HepG2 (cell line): ENCODE measurements around the gene LTC4S. TPM values are rescaled to one million over a fixed set of nuclear protein-coding genes. Genes with fewer than 3 reads are reported as not detected.
A peak's percentile ranks its signal among the peaks of the same experiment; 100 is the strongest.

Experiments
- ATAC-seq: fragments of 200-7000 bp; cut with Tn5 transposase; 3 replicates; pipeline ENCODE4 v1.9.1; 2020; ENCODE audit warnings: mild to moderate bottlenecking, moderate library complexity
- BruUV-seq: library from RNA; stranded (reverse); fragments of 400-500 nt; replicated peaks from 2 replicates; lab custom pipeline; 2021; lab: Mats Ljungman, UMichigan
- CTCF ChIA-PET: fragments of 300-600 bp; formaldehyde crosslinking; extraction: SDS; loops from one replicate; lab custom pipeline; 2021; ENCODE audit warnings: low total read pairs, inconsistent platforms, low intra/inter-chr PET ratio; lab: Yijun Ruan, JAX
- POLR2A ChIA-PET: fragments of 350-600 bp; sonication (Branson Sonifier 250); formaldehyde crosslinking; loops from one replicate; lab custom pipeline; 2020; ENCODE audit warnings: antibody characterized with exemption, inconsistent platforms; lab: Yijun Ruan, JAX
- DNase-seq: peaks from one replicate; pipeline ENCODE4 v3.0.0-alpha.2; 2015; ENCODE audit warnings: low spot score
- FAIRE-seq: peaks from 3 replicates; lab custom pipeline; 2011; peaks lifted over from hg19 to GRCh38; lab: Jason Lieb, UNC
- H2AFZ ChIP-seq: one replicate; pipeline ENCODE4 v1.6.1; 2011; ENCODE audit warnings: low read length, inconsistent platforms
- H3K27ac ChIP-seq: fragments of 300-600 bp; 3 replicates; pipeline ENCODE4 v1.8.0; 2011; ENCODE audit warnings: mixed run types, mild to moderate bottlenecking, mixed read lengths, low read length, inconsistent platforms; ENCODE audit not compliant: insufficient read depth; ENCODE audit errors: extremely low read length
- H3K27me3 ChIP-seq, 2 experiments: fragments of 200-600 bp in 1 of 2; 2 replicates in 1 of 2; 3 replicates in 1 of 2; pipeline versions ENCODE4 v1.6.0 to v1.8.0; 2011; ENCODE audit warnings: low read length in 2 of 2, mild to moderate bottlenecking in 2 of 2, moderate library complexity in 2 of 2, inconsistent platforms in 1 of 2; ENCODE audit not compliant: insufficient read depth in 2 of 2, control insufficient read depth in 1 of 2
- H3K36me3 ChIP-seq, 2 experiments: fragments of 200-600 bp in 1 of 2; replicated peaks in 1 of 2; 2 replicates in 1 of 2; 3 replicates in 1 of 2; pipeline versions ENCODE4 v1.5.1 to v1.8.0; 2011; ENCODE audit warnings: low read length in 2 of 2, inconsistent platforms in 1 of 2; ENCODE audit not compliant: insufficient read depth in 2 of 2, control insufficient read depth in 1 of 2
- H3K4me1 ChIP-seq: 2 replicates; pipeline ENCODE4 v1.5.1; 2012; ENCODE audit warnings: low read length, inconsistent platforms; ENCODE audit not compliant: insufficient read depth
- H3K4me2 ChIP-seq: 2 replicates; pipeline ENCODE4 v1.6.0; 2011; ENCODE audit warnings: low read depth, low read length, inconsistent platforms
- H3K4me3 ChIP-seq, 3 experiments: fragments of 200-600 bp in 1 of 3; sonication (generic), shearing (Covaris generic) in 1 of 3; replicated peaks in 1 of 3; 2 replicates each; pipeline ENCODE4 v1.5.1; 2011 to 2016; ENCODE audit warnings: low read length in 3 of 3, inconsistent platforms in 2 of 3, low read depth in 2 of 3, mild to moderate bottlenecking in 2 of 3, control low read depth in 1 of 3, mixed read lengths in 1 of 3; ENCODE audit not compliant: insufficient read depth in 1 of 3
- H3K79me2 ChIP-seq: one replicate; pipeline ENCODE4 v1.6.1; 2011; ENCODE audit warnings: low read length, inconsistent platforms; ENCODE audit not compliant: insufficient read depth
- H3K9ac ChIP-seq: 2 replicates; pipeline ENCODE4 v1.6.0; 2011; ENCODE audit warnings: mild to moderate bottlenecking, low read depth, low read length, inconsistent platforms; ENCODE audit not compliant: insufficient read depth
- H3K9me3 ChIP-seq: 2 replicates; pipeline ENCODE4 v1.5.1; 2012; ENCODE audit warnings: mild to moderate bottlenecking, low read length
- H4K20me1 ChIP-seq: 2 replicates; pipeline ENCODE4 v1.6.0; 2011; ENCODE audit warnings: inconsistent platforms, mild to moderate bottlenecking, low read length, moderate library complexity; ENCODE audit not compliant: insufficient read depth
- HMG20B ChIP-seq: conservative IDR thresholded peaks from 2 replicates; pipeline ENCODE4 v1.6.1; 2016; ENCODE audit warnings: missing genetic modification reagents, missing compliant biosample characterization
- MEF2D ChIP-seq: sonication (generic); formaldehyde crosslinking; IDR thresholded peaks from 2 replicates; pipeline ENCODE4 v1.5.1; 2020; ENCODE audit warnings: mild to moderate bottlenecking, missing genetic modification reagents
- POLR2AphosphoS5 ChIP-seq: IDR thresholded peaks from 2 replicates; pipeline ENCODE4 v1.6.1; 2012; ENCODE audit warnings: low read depth, low read length
- POLR2G ChIP-seq: fragments of 200-400 bp; formaldehyde crosslinking; IDR thresholded peaks from 2 replicates; pipeline ENCODE4 v1.6.1; 2018; ENCODE audit warnings: mild to moderate bottlenecking, low read depth, low read length, moderate library complexity
- RBFOX2 ChIP-seq: fragments of 200-400 bp; formaldehyde crosslinking; IDR thresholded peaks from 2 replicates; pipeline ENCODE4 v1.6.1; 2017; ENCODE audit warnings: low read depth, mild to moderate bottlenecking, low read length
- WGBS: methylation state at CpG from one replicate; pipeline ENCODE4 v1.1.6; 2017; ENCODE audit warnings: low lambda C conversion rate; 5-methylcytosine and 5-hydroxymethylcytosine counted together
- in situ Hi-C: cut with HindIII; loops from 2 replicates; pipeline ENCODE4 v1.10.0; 2017; ENCODE audit warnings: low pct_unique_long_range_greater_than_20kb; ENCODE audit not compliant: extremely low pct_ligation_motif_present
- intact Hi-C: fragments of 100-400 bp; cut with micrococcal nuclease; formaldehyde crosslinking; loops from one replicate; pipeline ENCODE4 v1.10.0; 2022; ENCODE audit not compliant: unreplicated experiment
- polyA plus RNA-seq, 8 experiments: library from polyadenylated mRNA; depleted of rRNA in 3 of 8; stranded (reverse) in 7 of 8; unstranded in 1 of 8; fragments of >200 nt; fragmentation: Illumina TruSeq in 4 of 8; extraction: Trizol in 4 of 8; gene quantifications; 2 replicates each; pipeline versions ENCODE4 v1.2.1 to v1.2.3, GENCODE V29; 2011 to 2016; ENCODE audit warnings: low read depth in 4 of 8, missing spikeins in 1 of 8, mixed read lengths in 1 of 8; ENCODE audit not compliant: insufficient read depth in 1 of 8
- total RNA-seq, 5 experiments: library from RNA; depleted of rRNA; stranded (reverse); fragments of >200 nt; fragmentation: Illumina TruSeq; extraction: Trizol; gene quantifications; 2 replicates each; pipeline ENCODE4 v1.2.3, GENCODE V29; 2016; ENCODE audit warnings: low read depth in 1 of 5
- TF ChIP-seq, protein P1 (sequence below): sonication (generic); formaldehyde crosslinking; IDR thresholded peaks from 2 replicates; pipeline ENCODE4 v1.8.0; 2022; ENCODE audit warnings: low read depth, missing genetic modification reagents
- TF ChIP-seq, protein P2 (sequence below): IDR thresholded peaks from 2 replicates; pipeline ENCODE4 v1.6.1; 2012; ENCODE audit warnings: inconsistent platforms

The LTC4S gene
- total and polyA plus RNA-seq, 2 of the 13 experiments (the other 11 are each of a cell fraction or from before 2014, with no cell fraction given): 0.35 TPM; not detected in 1

GRCh38 chr5:179833709-179834070 is 39.9 kb downstream of the LTC4S start:
- no peak overlapping the region for H3K4me2 ChIP-seq
- WGBS: 94% methylated on average over 3 of the region's 3 CpGs
- no peak overlapping the region for H3K9ac ChIP-seq
- no peaks in the 10 kb centered on the region for H3K79me2 ChIP-seq
- ChIA-PET POLR2A (interaction anchor here (1.4 to 1.5 kb wide), 2 partner anchors 8 to 23 kb away, joined by 4 read pairs; no protein-coding TSS in a partner anchor), CTCF (no interaction called here)
- intact Hi-C loops (no loop called here), in situ Hi-C loops (no loop called here)
- BruUV-seq: no TSS peak
- TF ChIP-seq, protein P1, sequence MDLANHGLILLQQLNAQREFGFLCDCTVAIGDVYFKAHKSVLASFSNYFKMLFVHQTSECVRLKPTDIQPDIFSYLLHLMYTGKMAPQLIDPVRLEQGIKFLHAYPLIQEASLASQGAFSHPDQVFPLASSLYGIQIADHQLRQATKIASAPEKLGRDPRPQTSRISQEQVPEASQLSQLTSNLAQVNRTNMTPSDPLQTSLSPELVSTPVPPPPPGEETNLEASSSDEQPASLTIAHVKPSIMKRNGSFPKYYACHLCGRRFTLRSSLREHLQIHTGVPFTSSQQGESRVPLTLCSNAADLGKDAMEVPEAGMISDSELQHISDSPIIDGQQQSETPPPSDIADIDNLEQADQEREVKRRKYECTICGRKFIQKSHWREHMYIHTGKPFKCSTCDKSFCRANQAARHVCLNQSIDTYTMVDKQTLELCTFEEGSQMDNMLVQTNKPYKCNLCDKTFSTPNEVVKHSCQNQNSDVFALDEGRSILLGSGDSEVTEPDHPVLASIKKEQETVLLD (CRISPR knock-in tag): no peak
- TF ChIP-seq, protein P2, sequence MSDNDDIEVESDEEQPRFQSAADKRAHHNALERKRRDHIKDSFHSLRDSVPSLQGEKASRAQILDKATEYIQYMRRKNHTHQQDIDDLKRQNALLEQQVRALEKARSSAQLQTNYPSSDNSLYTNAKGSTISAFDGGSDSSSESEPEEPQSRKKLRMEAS: no peak
- TF ChIP-seq POLR2AphosphoS5 (0 out of 2 replicates have a peak, but pooled peaks have one; percentile 11), HMG20B (CRISPR knock-in tag) (no peak), POLR2G (peak; percentile 14; the same call in 1 of the 2 replicates), RBFOX2 (peak; percentile 21; the same call in 1 of the 2 replicates), MEF2D (CRISPR knock-in tag) (no peak)
- no peak overlapping the region for H3K4me3 ChIP-seq
- no peak overlapping the region for H3K27ac ChIP-seq
- H3K4me1 ChIP-seq: peaks cover 21% of the 10 kb centered on the region
- H3K9me3 ChIP-seq: no peaks in the 10 kb centered on the region
- no peak for DNase-seq
- no peak for FAIRE-seq
- peaks cover 38 to 68% of the 10 kb centered on the region in 2 experiments for H3K36me3 ChIP-seq
- H3K27me3 ChIP-seq: no peaks in the 10 kb centered on the region
- no peak overlapping the region for H2AFZ ChIP-seq
- no peak for ATAC-seq
- H4K20me1 ChIP-seq: peaks cover 23% of the 10 kb centered on the region; the same call in 1 of the 2 replicates
